ENCODE measurements around the gene GP1BB. TPM values are rescaled to one million over a fixed set of nuclear protein-coding genes. Genes with fewer than 3 reads are reported as not detected.

The GP1BB gene
- total and polyA plus RNA-seq, 10 of the 15 experiments (the other 5 are each of a cell fraction or from before 2014, with no cell fraction given): 0.05 to 0.28 (median 0.28) TPM; not detected in 7

DNA sequence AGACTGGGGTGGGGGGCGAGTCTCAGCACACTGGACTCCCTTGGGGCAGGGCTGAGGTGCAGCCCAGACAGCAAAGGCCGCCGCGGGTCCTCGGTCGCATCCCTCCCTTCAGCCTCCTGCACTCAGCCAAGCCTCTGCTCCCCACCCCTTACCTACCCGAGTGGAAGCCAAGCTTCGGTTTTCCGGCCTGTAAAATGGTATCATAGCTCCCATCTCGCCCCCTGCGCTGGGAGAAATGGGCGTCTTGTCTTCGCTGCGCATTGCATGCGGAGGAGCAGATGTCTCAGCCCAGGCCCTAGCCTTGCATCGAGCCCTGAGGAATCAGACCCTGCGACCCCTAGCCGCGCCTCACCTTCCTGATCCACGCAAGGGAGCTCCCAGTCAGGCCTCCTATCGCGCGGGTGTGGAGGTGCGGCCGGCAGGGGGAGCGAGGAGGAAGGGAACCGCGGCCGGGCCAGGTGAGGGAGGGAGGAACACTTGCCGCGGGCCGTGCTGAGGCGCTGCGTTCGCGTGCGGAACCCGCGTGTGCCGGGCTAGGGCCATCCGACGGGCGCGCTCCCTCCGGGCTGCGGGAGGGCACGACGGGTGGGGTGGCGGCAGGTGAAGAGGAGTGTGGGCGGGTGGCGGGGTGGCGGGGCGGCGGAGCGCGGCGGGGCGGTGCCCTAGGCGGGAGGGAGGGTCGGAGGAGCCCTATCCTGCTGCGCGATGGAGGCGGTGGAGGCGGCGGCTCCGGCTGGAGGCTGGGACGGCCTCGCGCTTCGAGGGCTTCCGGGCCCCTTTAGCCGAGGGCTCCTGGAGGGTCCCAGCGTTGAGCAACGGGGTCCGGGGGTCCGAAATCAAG is 33.2 kb downstream of the GP1BB start (continued):
- TF ChIP-seq CTCF (IDR thresholded peaks at IDR 0.05 in 2 of 3, conservative IDR thresholded peaks at IDR 0.05 in 1 of 3; ENCODE audit: control insufficient read depth in 2 of 3, extremely low read depth in 1 of 3, insufficient read depth in 1 of 3, low read depth in 3 of 3, low read length in 3 of 3) (peak; percentile 40 to 66 (median 62)), TBL1XR1 (IDR thresholded peaks at IDR 0.05; ENCODE audit: low read depth, low read length) (no peak), MEF2B (IDR thresholded peaks at IDR 0.05; ENCODE audit: partially characterized antibody, poor library complexity, severe bottlenecking) (no peak), TARDBP (IDR thresholded peaks at IDR 0.05; ENCODE audit: borderline replicate concordance) (no peak), SMAD5 (IDR thresholded peaks at IDR 0.05; ENCODE audit: low read depth) (no peak), SMC3 (IDR thresholded peaks at IDR 0.05; ENCODE audit: borderline replicate concordance, low read length) (peak; percentile 51; the same call in 1 of the 2 replicates), GABPA (IDR thresholded peaks at IDR 0.05; ENCODE audit: low read depth) (no peak), POLR2AphosphoS5 (IDR thresholded peaks at IDR 0.05; ENCODE audit: low read length) (no peak), BHLHE40 (IDR thresholded peaks at IDR 0.05; ENCODE audit: borderline replicate concordance in 1 of 2, low read depth in 2 of 2, low read length in 1 of 2) (peak; percentile 10 to 29; a peak in 1 of 4 replicates), RUNX3 (IDR thresholded peaks at IDR 0.05; ENCODE audit: low read length) (no peak), ZNF217 (IDR thresholded peaks at IDR 0.05) (no peak), RAD21 (IDR thresholded peaks at IDR 0.05; ENCODE audit: insufficient read depth, low read depth, low read length) (peak; percentile 45; the same call in 1 of the 2 replicates), SIN3A (IDR thresholded peaks at IDR 0.05; ENCODE audit: low read depth, low read length) (no peak), MLLT1 (IDR thresholded peaks at IDR 0.05) (no peak)
